ENCODE results near the gene FNDC11.

Gene FNDC11

GRCh38 chr20:63525971-63526370 lies 28.0 kb upstream of the FNDC11 start:
- DNase-seq, result no peak

- DNase-seq, result no peak
These were observed 26.8 kb upstream of the FNDC11 start for GRCh38 chr20:63527184-63527583.

- DNase-seq, result no peak
These were observed 24.6 kb upstream of the FNDC11 start for GRCh38 chr20:63529180-63529860.

- DNase-seq, result no peak
These were observed 23.8 kb upstream of the FNDC11 start for GRCh38 chr20:63529861-63530787.

- no peak for DNase-seq
These were observed 23.2 kb upstream of the FNDC11 start for GRCh38 chr20:63530788-63531160.

GRCh38 chr20:63531686-63532448 lies 22.1 kb upstream of the FNDC11 start:
- DNase-seq, result no peak

GRCh38 chr20:63532449-63532971 lies 21.4 kb upstream of the FNDC11 start:
- DNase-seq, result no peak

GRCh38 chr20:63533388-63533787 lies 20.6 kb upstream of the FNDC11 start:
- no peak for DNase-seq

GRCh38 chr20:63533871-63534393 lies 20.0 kb upstream of the FNDC11 start:
- no peak for DNase-seq

- no peak for DNase-seq
These were observed 19.5 kb upstream of the FNDC11 start for GRCh38 chr20:63534427-63534830.

GRCh38 chr20:63534831-63535651 lies 18.9 kb upstream of the FNDC11 start:
- no peak for DNase-seq

- DNase-seq, result no peak
These were observed 17.6 kb upstream of the FNDC11 start for GRCh38 chr20:63536241-63536977.

GRCh38 chr20:63536997-63537524 lies 16.9 kb upstream of the FNDC11 start, which contains the start of gene PTK6:
PTK6 (minus strand) TSS chr20:63537376; CDS start chr20:63537314, 62 bp downstream.
- DNase-seq, result no peak

- DNase-seq, result peak; percentile 85
These were observed 16.3 kb upstream of the FNDC11 start for GRCh38 chr20:63537525-63538203.

- peak; percentile 37 for DNase-seq
These were observed 15.5 kb upstream of the FNDC11 start for GRCh38 chr20:63538204-63539091.

- no peak for DNase-seq
These were observed 14.9 kb upstream of the FNDC11 start for GRCh38 chr20:63539092-63539430.

GRCh38 chr20:63539441-63540370 lies 14.3 kb upstream of the FNDC11 start:
- DNase-seq, result no peak

Measured in T-helper 9 cell (primary cell).